ENCODE data around the gene HOXD11. TPM values are rescaled to one million over a fixed set of nuclear protein-coding genes. Genes with fewer than 3 reads are reported as not detected.

The HOXD11 gene
- total RNA-seq, 1 donor from 2014 or later, result not detected

DNA sequence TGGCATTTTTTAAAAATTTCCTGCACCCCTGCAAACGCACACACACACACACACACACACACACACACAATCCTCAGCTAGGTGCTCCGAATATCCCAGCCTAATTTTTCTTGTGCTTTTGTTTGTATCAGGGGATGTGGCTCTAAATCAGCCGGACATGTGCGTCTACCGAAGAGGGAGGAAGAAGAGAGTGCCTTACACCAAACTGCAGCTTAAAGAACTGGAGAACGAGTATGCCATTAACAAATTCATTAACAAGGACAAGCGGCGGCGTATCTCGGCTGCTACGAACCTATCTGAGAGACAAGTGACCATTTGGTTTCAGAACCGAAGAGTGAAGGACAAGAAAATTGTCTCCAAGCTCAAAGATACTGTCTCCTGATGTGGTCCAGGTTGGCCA lies 12.7 kb upstream of the HOXD11 start:
- DNase-seq, result no peak
- TF ChIP-seq, protein P1, sequence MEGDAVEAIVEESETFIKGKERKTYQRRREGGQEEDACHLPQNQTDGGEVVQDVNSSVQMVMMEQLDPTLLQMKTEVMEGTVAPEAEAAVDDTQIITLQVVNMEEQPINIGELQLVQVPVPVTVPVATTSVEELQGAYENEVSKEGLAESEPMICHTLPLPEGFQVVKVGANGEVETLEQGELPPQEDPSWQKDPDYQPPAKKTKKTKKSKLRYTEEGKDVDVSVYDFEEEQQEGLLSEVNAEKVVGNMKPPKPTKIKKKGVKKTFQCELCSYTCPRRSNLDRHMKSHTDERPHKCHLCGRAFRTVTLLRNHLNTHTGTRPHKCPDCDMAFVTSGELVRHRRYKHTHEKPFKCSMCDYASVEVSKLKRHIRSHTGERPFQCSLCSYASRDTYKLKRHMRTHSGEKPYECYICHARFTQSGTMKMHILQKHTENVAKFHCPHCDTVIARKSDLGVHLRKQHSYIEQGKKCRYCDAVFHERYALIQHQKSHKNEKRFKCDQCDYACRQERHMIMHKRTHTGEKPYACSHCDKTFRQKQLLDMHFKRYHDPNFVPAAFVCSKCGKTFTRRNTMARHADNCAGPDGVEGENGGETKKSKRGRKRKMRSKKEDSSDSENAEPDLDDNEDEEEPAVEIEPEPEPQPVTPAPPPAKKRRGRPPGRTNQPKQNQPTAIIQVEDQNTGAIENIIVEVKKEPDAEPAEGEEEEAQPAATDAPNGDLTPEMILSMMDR (IDR thresholded peaks at IDR 0.05; ENCODE audit: partially characterized antibody, unreplicated experiment), result no peak
- H3K4me3 Mint-ChIP-seq (ENCODE audit: unreplicated experiment), result no peak overlapping the region
- no peak overlapping the region for H3K27ac Mint-ChIP-seq (ENCODE audit: unreplicated experiment)
- H3K9me3 Mint-ChIP-seq (ENCODE audit: unreplicated experiment), result peaks cover 28% of the 10 kb centered on the region
- peaks cover 51% of the 10 kb centered on the region for H3K27me3 Mint-ChIP-seq (ENCODE audit: unreplicated experiment)
- H3K4me1 Mint-ChIP-seq (ENCODE audit: low read depth, unreplicated experiment), result peaks cover 11% of the 10 kb centered on the region
- H3K36me3 Mint-ChIP-seq (ENCODE audit: unreplicated experiment), result peaks cover 4% of the 10 kb centered on the region

DNA sequence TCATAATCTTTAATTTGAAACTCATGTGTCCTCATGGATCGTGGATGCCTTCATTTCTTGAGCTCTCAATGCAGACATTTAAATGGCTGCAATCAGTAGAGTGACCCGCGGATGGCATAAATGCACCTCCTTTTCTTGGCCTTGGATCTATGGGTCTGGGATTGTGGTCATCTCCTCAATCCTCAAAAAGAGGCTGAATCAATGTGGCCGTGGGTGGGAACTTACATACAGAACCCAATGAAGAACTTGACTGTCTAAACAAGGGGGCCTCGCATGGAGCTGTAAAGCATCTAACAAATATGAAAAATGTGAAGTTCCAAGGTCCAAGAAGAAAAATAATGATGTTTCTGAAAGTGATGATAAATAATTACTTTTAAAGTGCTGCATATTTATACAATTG lies 11.7 kb upstream of the HOXD11 start:
- peaks cover 14% of the 10 kb centered on the region for H3K4me1 Mint-ChIP-seq (ENCODE audit: low read depth, unreplicated experiment)
- H3K36me3 Mint-ChIP-seq (ENCODE audit: unreplicated experiment), result peaks cover 4% of the 10 kb centered on the region
- peaks cover 28% of the 10 kb centered on the region for H3K9me3 Mint-ChIP-seq (ENCODE audit: unreplicated experiment)
- no peak for DNase-seq
- TF ChIP-seq, protein P1 (IDR thresholded peaks at IDR 0.05; ENCODE audit: partially characterized antibody, unreplicated experiment), result no peak
- H3K27me3 Mint-ChIP-seq (ENCODE audit: unreplicated experiment), result peaks cover 52% of the 10 kb centered on the region
- H3K4me3 Mint-ChIP-seq (ENCODE audit: unreplicated experiment), result no peak overlapping the region
- no peak overlapping the region for H3K27ac Mint-ChIP-seq (ENCODE audit: unreplicated experiment)

DNA sequence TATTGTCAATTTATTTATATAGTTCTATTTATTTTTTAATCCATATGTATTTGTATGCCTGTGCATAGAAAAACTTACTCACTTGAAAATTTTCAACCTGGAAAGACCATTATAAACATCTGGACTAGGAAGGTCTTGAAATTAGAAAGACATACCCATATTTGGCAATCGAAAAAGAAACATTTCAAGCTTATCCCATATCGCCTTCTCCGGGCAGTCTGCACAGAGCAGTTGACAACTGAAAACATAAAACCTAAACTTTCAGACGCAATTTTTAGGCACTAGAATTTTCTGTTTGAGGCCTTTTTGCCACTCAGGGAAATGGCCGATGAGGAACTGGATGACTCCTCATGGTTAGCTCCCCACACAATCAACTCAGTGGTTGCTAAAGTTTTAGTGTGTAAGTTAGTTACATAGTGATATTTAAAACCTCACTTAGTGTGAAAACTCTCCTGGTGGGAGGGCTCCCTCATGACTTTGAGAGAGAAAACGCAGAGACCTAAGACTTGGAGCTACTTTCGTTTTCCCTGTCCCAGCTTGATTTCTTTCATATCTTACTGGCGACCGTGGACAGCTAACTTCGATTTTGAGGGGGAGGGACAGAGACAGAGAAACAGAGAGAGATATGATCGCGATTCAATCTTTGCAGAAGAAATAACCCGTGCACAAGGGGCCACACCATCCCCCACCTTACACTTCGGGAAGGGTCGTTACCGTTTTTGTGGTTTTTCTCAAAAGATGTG lies 10.7 kb upstream of the HOXD11 start:
- H3K27me3 Mint-ChIP-seq (ENCODE audit: unreplicated experiment), result peaks cover 46% of the 10 kb centered on the region
- H3K4me3 Mint-ChIP-seq (ENCODE audit: unreplicated experiment), result peak overlapping the region; percentile 75
- DNase-seq, result no peak
- H3K9me3 Mint-ChIP-seq (ENCODE audit: unreplicated experiment), result peaks cover 24% of the 10 kb centered on the region
- H3K36me3 Mint-ChIP-seq (ENCODE audit: unreplicated experiment), result peaks cover 4% of the 10 kb centered on the region
- TF ChIP-seq, protein P1 (IDR thresholded peaks at IDR 0.05; ENCODE audit: partially characterized antibody, unreplicated experiment), result no peak
- H3K4me1 Mint-ChIP-seq (ENCODE audit: low read depth, unreplicated experiment), result peaks cover 14% of the 10 kb centered on the region
- H3K27ac Mint-ChIP-seq (ENCODE audit: unreplicated experiment), result no peak overlapping the region

DNA sequence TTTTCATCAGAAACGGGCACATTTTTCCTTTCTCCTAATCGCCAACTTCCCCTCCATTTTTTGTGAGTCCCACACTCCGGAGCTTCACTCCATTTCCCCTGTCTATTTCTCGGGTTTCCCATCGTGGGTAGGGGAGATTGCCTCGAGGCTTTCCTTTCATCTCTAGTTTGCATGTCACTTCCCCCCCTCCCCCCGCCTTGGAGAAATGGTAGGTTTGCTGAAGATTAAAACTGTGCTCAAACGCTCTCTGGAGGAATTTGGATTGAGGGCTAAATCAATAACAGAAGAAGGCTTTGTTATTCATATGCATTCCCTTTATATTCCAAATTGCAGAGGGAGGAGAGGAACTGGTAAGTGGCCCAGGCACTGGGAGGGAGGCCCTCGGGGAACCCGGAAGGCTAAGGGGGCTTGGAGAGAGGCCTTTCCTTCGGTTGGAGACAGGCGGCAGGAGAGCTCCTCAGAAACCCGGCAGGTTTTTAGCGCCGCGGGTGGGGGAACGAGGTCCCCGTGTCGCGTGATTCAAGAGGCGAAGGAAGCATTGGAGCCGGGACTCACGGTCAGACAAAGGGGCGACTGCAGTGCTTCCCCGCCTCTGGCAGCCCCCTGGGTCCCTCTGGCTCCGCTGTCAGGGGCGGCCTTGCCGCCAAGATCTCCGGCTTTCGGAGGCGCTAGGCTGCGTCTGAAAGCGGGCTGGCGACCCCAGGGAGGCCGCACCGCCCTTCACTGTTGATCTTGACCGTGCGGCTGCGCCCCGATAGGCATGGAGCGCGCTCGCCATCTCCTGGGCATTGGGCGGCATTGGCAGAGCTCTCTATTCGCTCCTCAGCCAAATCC lies 9.9 kb upstream of the HOXD11 start:
- Mint-ChIP-seq H3K4me1 (ENCODE audit: low read depth, unreplicated experiment) (peaks cover 14% of the 10 kb centered on the region), H3K27ac (ENCODE audit: unreplicated experiment) (peak overlapping the region; percentile 22), H3K4me3 (ENCODE audit: unreplicated experiment) (peak overlapping the region; percentile 82), H3K27me3 (ENCODE audit: unreplicated experiment) (peaks cover 43% of the 10 kb centered on the region), H3K9me3 (ENCODE audit: unreplicated experiment) (peaks cover 17% of the 10 kb centered on the region), H3K36me3 (ENCODE audit: unreplicated experiment) (peaks cover 4% of the 10 kb centered on the region)
- peak; percentile 88 for DNase-seq
- TF ChIP-seq, protein P1 (IDR thresholded peaks at IDR 0.05; ENCODE audit: partially characterized antibody, unreplicated experiment), result peak; percentile 53
